ENCODE results near the gene KRT13. TPM values are rescaled to one million over a fixed set of nuclear protein-coding genes. Genes with fewer than 3 reads are reported as not detected.

KRT13 gene
- total RNA-seq, 1 donor from 2014 or later: 1.9 TPM

DNA sequence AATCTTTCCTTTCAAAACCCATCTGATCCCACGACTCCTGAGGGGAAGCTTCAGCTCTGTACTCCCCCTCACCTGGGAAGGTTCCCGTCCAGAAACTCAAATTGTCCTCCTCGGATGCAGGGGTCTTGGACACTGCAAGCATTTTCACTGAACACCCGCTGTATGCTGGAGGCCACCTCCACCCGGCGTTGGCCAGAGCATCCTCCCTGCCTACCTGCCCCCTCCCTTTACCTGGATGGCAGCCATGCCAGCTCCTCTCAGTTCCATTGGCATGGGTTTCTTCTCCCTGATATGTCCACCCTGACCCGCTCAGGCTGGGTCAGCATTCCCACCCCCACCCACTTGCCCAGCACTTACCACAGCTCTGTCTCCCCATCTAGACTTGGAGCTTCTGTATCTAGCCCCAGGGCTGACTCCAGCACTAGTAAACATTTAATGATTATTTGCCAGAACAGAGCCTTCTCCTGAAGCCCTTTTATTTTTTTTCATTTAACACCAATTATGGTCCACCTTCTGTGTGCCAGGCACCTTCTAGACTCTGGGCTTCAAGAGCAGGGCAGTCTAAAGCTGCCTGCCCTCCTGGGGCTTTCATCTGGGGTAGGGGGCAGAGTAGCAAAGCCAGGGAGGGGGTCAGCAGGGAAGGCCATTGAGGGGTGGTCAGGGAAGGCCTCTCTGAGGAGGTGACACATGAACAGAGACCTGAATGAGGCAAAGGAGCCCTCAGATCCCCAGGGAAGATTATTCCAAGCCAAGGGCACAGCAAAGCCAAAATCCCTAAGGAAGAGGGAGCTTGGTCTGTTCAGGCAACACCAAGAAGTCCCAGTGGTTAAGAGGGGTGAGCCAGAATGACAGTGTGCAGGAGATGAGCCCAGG is 31.6 kb upstream of the KRT13 start:
- Histone ChIP-seq H3K4me3 (no peak overlapping the region), H3K27ac (no peak overlapping the region), H3K9me3 (no peaks in the 10 kb centered on the region), H3K27me3 (no peaks in the 10 kb centered on the region), H3K4me1 (no peaks in the 10 kb centered on the region), H3K36me3 (no peaks in the 10 kb centered on the region)
- DNase-seq (ENCODE audit: low spot score in 2 of 2): no peak
- intact Hi-C loops (cut with DNase I): no loop called here
- TF ChIP-seq, protein P1, sequence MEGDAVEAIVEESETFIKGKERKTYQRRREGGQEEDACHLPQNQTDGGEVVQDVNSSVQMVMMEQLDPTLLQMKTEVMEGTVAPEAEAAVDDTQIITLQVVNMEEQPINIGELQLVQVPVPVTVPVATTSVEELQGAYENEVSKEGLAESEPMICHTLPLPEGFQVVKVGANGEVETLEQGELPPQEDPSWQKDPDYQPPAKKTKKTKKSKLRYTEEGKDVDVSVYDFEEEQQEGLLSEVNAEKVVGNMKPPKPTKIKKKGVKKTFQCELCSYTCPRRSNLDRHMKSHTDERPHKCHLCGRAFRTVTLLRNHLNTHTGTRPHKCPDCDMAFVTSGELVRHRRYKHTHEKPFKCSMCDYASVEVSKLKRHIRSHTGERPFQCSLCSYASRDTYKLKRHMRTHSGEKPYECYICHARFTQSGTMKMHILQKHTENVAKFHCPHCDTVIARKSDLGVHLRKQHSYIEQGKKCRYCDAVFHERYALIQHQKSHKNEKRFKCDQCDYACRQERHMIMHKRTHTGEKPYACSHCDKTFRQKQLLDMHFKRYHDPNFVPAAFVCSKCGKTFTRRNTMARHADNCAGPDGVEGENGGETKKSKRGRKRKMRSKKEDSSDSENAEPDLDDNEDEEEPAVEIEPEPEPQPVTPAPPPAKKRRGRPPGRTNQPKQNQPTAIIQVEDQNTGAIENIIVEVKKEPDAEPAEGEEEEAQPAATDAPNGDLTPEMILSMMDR (IDR thresholded peaks at IDR 0.05): no peak

DNA sequence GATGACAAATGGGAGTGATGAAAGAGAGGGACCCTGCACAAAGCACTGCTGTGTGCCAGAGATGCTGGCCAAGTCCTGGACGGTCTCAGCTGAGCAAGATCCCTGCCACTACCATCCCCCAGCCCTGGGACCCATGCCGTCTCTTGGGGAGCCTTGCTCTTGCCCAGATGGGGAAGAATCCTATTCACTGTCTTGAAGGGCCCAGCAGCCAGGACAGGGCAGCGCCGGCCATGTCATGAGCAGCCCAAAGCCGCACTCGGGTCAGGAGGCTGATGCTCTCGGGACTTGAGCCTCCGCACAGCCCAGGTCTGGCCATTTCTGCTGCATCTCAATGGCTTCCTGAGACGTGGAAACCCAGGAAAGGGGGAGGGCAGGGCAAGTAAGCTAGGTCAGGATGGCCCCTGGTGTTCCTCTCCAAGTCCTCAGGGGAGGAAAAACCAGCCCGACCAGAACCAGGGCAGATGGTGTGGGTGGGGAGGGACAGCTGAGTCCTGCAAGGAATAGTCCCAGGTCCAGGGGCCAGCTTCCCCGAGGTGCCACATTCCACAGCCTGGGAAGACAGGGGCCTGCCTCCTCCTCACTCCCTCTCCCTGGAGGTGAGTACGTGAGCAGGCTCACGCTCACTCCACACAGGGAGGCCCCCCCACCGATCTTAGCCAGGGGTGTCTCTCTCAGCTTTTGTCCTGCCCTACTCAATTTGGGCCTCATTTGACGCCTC is 30.5 kb upstream of the KRT13 start:
- H3K36me3 ChIP-seq: no peaks in the 10 kb centered on the region
- intact Hi-C loops (cut with DNase I): no loop called here
- no peak for DNase-seq (ENCODE audit: low spot score in 2 of 2)

GRCh38 chr17:41534899-41535546 is 29.6 kb upstream of the KRT13 start:
- TF ChIP-seq, protein P1 (IDR thresholded peaks at IDR 0.05): no peak
- DNase-seq (ENCODE audit: low spot score in 2 of 2): no peak
- H3K4me1 ChIP-seq: no peaks in the 10 kb centered on the region
- no peak overlapping the region for H3K27ac ChIP-seq
- no peaks in the 10 kb centered on the region for H3K36me3 ChIP-seq
- H3K9me3 ChIP-seq: no peaks in the 10 kb centered on the region
- H3K27me3 ChIP-seq: no peaks in the 10 kb centered on the region
- no peak overlapping the region for H3K4me3 ChIP-seq
- intact Hi-C loops (cut with DNase I): no loop called here

More for the DNA sequence above, 30.5 kb upstream of the KRT13 start:
- Histone ChIP-seq H3K4me1 (no peaks in the 10 kb centered on the region), H3K27me3 (no peaks in the 10 kb centered on the region), H3K27ac (no peak overlapping the region), H3K9me3 (no peaks in the 10 kb centered on the region), H3K4me3 (no peak overlapping the region)
- TF ChIP-seq, protein P1 (IDR thresholded peaks at IDR 0.05): no peak

DNA sequence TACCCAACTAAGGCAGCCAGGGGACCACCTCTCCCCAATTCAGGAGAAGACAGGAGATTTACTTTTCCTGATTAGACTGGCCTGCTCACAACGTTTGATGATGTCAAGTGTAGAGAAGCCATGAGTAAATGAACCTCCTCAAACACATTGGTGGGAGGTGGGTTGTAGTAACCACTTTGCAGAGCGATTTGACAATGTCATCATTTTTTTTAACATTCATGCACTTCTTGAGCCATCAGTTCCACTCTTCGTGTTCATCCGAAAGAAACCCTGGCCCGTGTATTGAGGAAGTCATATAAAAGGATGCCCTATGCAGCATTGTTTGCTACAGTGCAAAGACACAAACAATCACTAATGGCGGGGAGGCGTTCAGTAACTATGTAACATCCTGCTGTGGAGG is 28.2 kb upstream of the KRT13 start:
- Histone ChIP-seq H3K27ac (no peak overlapping the region), H3K36me3 (no peaks in the 10 kb centered on the region), H3K4me1 (no peaks in the 10 kb centered on the region), H3K9me3 (no peaks in the 10 kb centered on the region), H3K4me3 (no peak overlapping the region), H3K27me3 (no peaks in the 10 kb centered on the region)
- intact Hi-C loops (cut with DNase I): no loop called here
- TF ChIP-seq, protein P1 (IDR thresholded peaks at IDR 0.05): no peak
- DNase-seq (ENCODE audit: low spot score in 2 of 2): no peak

GRCh38 chr17:41532947-41533570 is 27.6 kb upstream of the KRT13 start:
- intact Hi-C loops (cut with DNase I): no loop called here
- peaks cover 1 to 2% of the 10 kb centered on the region in 2 donors for H3K4me1 ChIP-seq
- H3K27ac ChIP-seq: no peak overlapping the region
- no peaks in the 10 kb centered on the region for H3K36me3 ChIP-seq
- TF ChIP-seq, protein P1 (IDR thresholded peaks at IDR 0.05): no peak
- no peaks in the 10 kb centered on the region for H3K9me3 ChIP-seq
- H3K27me3 ChIP-seq: peaks cover 3% of the 10 kb centered on the region
- no peak overlapping the region for H3K4me3 ChIP-seq
- no peak for DNase-seq (ENCODE audit: low spot score in 2 of 2)
